Liver (tissue), 2 donors: ENCODE data around the gene IL17REL.

Source experiments
- CTCF ChIP-seq: fragments of 150-350 bp; IDR thresholded peaks from 2 replicates; pipeline ENCODE4 v1.5.1; 2017; ENCODE audit warnings: improper control_type of control experiment, low read depth, low read length; ENCODE audit not compliant: missing input control
- YY1 ChIP-seq: IDR thresholded peaks from 2 replicates; pipeline ENCODE4 v1.6.1; 2016; ENCODE audit warnings: antibody characterized with exemption, mild to moderate bottlenecking
- donor health status: healthy.

GRCh38 chr22:50049299-50050195 lies 37.0 kb upstream of the IL17REL start:
- TF ChIP-seq CTCF, result no peak
- no peak for TF ChIP-seq YY1
